ENCODE results near the gene TCEAL7. TPM values are rescaled to one million over a fixed set of nuclear protein-coding genes. Genes with fewer than 3 reads are reported as not detected.

TCEAL7 gene
- total RNA-seq, 1 donor from 2014 or later, result not detected

GRCh38 chrX:103360092-103360491 is 30.1 kb downstream of the TCEAL7 start:
- intact Hi-C loops (cut with micrococcal nuclease), result no loop called here
- TF ChIP-seq CTCF (IDR thresholded peaks at IDR 0.05), result no peak
- Mint-ChIP-seq H3K4me3 (no peak overlapping the region), H3K27me3 (peaks cover 2% of the 10 kb centered on the region), H3K9me3 (no peaks in the 10 kb centered on the region), H3K4me1 (peaks cover 5% of the 10 kb centered on the region), H3K27ac (no peak overlapping the region), H3K36me3 (ENCODE audit: low read depth) (no peaks in the 10 kb centered on the region)
- POLR2A ChIA-PET, result no interaction called here
- CTCF ChIA-PET, result no interaction called here
- no peak for DNase-seq
- no peak for ATAC-seq (ENCODE audit: low read depth)

DNA sequence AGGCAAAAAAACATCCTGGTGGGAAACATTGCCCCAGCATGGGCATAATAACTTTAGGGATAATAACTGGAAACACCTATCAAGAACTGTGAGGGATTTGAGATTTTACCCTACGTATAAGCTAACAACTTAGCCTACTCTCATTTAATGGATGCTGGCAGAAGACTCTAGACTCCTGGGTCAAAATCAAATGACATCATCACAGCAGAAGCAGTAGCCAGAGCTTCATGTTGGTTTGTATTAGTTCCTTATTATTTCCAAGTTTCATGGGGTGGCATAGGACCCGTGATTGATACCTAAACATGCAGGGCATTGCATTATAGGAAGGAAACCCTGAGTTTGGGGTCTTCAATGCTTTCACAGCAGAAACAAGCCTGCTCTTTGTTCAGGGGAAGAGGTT is 30.9 kb downstream of the TCEAL7 start:
- intact Hi-C loops (cut with micrococcal nuclease), result no loop called here
- Mint-ChIP-seq H3K27me3 (peaks cover 2% of the 10 kb centered on the region), H3K4me1 (peaks cover 5% of the 10 kb centered on the region), H3K27ac (no peak overlapping the region), H3K9me3 (no peaks in the 10 kb centered on the region), H3K4me3 (no peak overlapping the region), H3K36me3 (ENCODE audit: low read depth) (no peaks in the 10 kb centered on the region)
- ATAC-seq (ENCODE audit: low read depth) (no peak), DNase-seq (no peak)
- no peak for TF ChIP-seq CTCF (IDR thresholded peaks at IDR 0.05)
- POLR2A ChIA-PET, result no interaction called here
- CTCF ChIA-PET, result no interaction called here

GRCh38 chrX:103361798-103362197 is 31.8 kb downstream of the TCEAL7 start:
- H3K9me3 Mint-ChIP-seq, result no peaks in the 10 kb centered on the region
- H3K36me3 Mint-ChIP-seq (ENCODE audit: low read depth), result no peaks in the 10 kb centered on the region
- no peak overlapping the region for H3K27ac Mint-ChIP-seq
- POLR2A ChIA-PET, result no interaction called here
- no peak for TF ChIP-seq CTCF (IDR thresholded peaks at IDR 0.05)
- intact Hi-C loops (cut with micrococcal nuclease), result no loop called here
- no peaks in the 10 kb centered on the region for H3K4me1 Mint-ChIP-seq
- no peak overlapping the region for H3K4me3 Mint-ChIP-seq
- no peak for DNase-seq
- H3K27me3 Mint-ChIP-seq, result peaks cover 2% of the 10 kb centered on the region
- no peak for ATAC-seq (ENCODE audit: low read depth)
- CTCF ChIA-PET, result no interaction called here

- no peaks in the 10 kb centered on the region for H3K36me3 Mint-ChIP-seq (ENCODE audit: low read depth)
- no peak for TF ChIP-seq CTCF (IDR thresholded peaks at IDR 0.05)
- POLR2A ChIA-PET, result no interaction called here
- intact Hi-C loops (cut with micrococcal nuclease), result no loop called here
- no peak overlapping the region for H3K27ac Mint-ChIP-seq
- H3K27me3 Mint-ChIP-seq, result peaks cover 2% of the 10 kb centered on the region
- ATAC-seq (ENCODE audit: low read depth), result no peak
- no peak for DNase-seq
- H3K4me3 Mint-ChIP-seq, result no peak overlapping the region
- H3K9me3 Mint-ChIP-seq, result no peaks in the 10 kb centered on the region
- CTCF ChIA-PET, result no interaction called here
- no peaks in the 10 kb centered on the region for H3K4me1 Mint-ChIP-seq
Observed at GRCh38 chrX:103362474-103362873, 32.4 kb downstream of the TCEAL7 start.

- CTCF ChIA-PET, result no interaction called here
Observed at GRCh38 chrX:103363046-103363445, 33.0 kb downstream of the TCEAL7 start.

More at GRCh38 chrX:103363046-103363445, 33.0 kb downstream of the TCEAL7 start:
- intact Hi-C loops (cut with micrococcal nuclease), result no loop called here
- no peaks in the 10 kb centered on the region for H3K36me3 Mint-ChIP-seq (ENCODE audit: low read depth)
- H3K27ac Mint-ChIP-seq, result no peak overlapping the region
- H3K4me1 Mint-ChIP-seq, result no peaks in the 10 kb centered on the region
- ATAC-seq (ENCODE audit: low read depth) (no peak), DNase-seq (no peak)
- H3K27me3 Mint-ChIP-seq, result peaks cover 2% of the 10 kb centered on the region
- no peaks in the 10 kb centered on the region for H3K9me3 Mint-ChIP-seq
- TF ChIP-seq CTCF (IDR thresholded peaks at IDR 0.05), result no peak
- no peak overlapping the region for H3K4me3 Mint-ChIP-seq
- POLR2A ChIA-PET, result no interaction called here

Data from activated B cell treated with CpG ODN at 0.5 μM for 24 hours (primary cell).